NCI-H1694 (cell line): ENCODE results near the gene TBC1D20.

ENCODE experiments used
- DNase-seq: peaks from one replicate; lab custom pipeline; 2025; lab: John Stamatoyannopoulos, UW

The TBC1D20 gene

DNA sequence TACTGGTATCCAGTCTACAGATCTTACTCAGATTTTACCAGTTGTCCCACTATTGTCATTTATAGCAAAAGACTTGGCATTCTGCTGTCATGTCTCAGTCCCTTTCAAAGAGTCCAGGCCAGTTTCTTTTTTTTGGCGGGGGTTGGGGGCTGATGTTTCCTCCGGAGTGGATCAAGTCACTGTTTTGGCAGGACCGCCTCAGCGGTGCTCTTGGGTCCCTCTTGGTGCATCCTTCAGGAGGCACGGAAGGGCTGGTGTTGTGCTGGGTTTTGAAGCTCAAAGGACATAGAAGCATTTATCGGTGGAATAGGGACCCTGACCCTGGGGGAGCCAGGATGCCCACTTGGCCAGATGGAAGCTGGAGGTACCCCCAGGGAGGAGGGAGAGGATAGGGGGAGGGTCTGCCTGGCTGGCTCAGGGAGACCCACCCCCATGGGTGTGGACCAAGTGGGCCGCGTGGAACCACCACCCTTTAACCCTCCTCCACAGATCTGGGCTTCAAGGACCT is 43.4 kb downstream of the TBC1D20 start:
- no peak for DNase-seq

DNA sequence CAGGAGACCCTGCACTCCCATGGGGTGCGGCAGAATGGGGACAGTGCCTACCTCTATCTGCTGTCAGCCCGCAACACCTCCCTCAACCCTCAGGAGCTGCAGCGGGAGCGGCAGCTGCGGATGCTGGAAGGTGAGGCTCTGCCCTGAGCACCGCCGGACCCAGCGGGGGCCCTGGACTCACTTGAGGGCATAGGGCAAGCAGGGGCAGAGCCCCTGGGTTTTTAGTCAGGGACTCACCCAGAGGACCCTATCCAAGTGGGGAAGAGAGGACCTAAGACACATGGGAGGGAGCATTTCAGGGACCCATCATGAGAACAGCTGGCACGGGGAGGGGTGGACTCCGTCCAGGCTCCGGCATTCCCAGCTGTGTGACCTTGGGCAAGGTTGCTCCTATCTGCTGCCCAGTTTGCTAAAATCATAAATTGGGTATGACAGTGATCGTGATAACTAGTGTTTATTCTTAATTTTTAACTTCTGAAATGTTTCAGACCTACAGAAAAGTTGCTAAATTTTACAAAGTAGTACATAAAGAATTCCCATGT is 44.5 kb downstream of the TBC1D20 start:
- no peak for DNase-seq

DNA sequence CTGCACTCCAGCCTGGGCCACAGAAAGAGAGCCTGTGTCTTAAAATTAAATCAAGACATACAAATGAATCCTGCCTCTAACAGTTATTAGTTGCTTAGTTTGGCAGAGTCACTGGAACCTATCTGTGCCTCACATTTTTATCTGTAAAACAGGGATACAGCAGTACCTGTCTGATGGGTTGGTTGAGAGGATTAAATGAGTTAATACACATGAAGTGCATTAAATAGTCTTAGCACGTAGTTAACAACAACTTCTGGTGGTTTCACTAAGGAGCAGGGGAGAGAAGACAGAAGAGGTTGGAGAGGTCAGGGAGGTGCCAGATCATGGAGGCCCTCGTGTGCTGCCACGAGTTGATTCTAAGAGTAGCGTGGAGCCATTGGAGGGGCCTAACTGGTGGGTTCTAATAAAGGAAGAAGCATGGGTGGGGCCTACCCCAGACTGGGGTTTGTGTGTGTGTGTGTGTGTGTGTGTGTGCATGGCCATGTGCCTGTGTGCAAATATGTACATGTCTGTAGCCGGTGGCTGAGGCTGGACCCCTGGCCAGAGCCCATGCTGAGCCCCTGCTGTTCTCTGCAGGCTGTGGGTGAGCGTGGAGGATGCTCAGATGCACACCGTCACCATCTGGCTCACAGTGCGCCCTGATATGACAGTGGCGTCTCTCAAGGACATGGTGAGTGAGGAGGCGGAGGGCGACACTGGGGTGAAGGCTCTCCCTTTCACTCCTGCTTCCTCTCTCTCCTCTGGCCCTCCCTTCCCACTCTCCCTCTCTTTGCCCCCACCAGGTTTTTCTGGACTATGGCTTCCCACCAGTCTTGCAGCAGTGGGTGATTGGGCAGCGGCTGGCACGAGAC is 45.2 kb downstream of the TBC1D20 start:
- DNase-seq, result no peak

DNA sequence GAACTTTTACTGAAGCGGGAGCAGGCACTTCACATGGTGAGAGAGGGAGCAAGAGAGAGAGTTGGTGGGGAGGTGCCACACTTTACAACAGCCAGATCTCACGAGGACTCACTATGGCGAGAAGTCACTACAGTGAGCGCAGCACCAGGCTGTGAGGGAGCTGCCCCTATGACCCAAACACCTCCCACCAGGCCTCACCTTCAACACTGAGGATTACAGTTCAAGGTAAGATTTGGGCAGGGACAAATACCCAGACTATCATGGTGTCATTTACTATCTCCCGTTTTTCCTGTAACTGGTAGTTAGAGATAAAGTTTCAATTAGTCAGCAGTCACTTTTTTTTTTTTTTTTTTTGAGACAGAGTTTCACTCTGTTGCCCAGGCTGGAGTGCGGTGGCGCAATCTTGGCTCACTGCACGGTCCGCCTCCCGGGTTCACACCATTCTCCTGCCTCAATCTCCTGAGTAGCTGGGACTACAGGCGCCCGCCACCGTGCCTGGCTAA is 46.5 kb downstream of the TBC1D20 start:
- DNase-seq, result no peak

DNA sequence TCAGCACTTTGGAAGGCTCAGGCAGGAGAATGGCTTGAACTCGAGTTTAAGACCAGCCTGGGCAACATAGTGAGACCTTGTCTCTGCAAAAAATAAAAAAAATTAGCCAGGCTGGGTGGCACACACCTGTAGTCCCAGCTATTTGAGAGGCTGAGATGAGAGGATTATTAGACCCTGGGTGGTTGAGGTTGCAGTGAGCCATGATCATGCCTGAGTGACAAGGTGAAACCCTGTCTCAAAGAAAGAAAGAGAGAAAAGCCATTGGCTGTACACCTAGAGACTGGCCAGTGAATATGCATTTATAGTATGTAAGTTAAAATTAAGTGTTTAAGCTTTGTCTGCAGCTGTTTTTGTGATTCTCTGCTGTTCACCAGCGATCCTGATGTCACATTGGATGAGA is 48.2 kb downstream of the TBC1D20 start:
- no peak for DNase-seq

DNA sequence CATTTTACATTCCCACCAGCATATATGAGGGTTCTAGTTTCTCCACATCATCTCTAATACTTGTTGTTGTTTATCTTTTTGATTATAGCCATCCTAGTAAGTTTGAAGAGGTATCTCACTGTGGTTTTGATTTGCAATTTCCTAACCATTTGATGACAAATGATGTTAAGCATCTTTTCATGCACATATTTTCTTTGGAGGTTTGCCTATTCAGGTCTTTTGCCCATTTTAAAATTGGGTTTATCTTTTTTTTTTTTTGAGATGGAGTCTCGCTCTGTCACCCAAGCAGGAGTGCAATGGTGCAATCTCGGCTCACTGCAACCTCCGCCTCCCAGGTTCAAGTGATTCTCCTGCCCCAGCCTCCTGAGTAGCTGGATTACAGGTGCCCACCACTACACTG is 50.3 kb downstream of the TBC1D20 start:
- DNase-seq, result no peak

DNA sequence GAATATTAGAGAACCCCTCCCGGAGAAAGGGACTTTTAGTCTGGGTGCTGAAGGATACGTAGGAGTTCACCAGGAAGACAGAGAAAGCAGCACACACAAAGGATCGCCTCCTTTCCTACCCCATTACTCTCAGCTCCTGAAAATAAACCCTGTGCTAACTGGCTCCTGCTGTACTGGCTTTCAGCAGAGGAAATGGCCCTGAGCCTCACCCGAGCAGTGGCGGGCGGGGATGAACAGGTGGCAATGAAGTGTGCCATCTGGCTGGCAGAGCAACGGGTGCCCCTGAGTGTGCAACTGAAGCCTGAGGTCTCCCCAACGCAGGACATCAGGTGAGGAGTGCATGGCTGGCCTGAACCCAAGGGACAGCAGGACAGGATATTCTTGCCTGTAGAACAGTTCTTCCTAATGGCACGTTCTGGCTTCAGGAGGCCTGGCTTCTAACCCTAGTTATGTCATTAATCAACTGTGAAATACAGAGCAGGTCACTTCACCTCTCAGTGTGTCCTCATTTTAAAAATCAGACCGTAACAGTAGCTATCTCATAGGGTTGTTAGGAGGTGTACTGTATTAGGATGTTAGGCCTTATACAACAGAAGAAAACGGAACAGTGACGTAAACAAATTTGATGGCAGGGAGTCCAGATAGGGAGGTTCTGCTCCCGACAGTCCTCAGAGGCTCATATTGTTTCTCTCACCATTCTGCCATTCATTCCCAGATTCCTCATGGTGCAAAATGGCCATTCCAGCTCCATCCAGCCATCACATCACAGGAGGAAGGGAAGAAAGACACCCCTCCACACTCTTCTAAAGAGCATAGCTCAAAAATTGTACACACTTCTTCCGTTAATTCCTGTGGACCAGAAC is 52.4 kb downstream of the TBC1D20 start:
- DNase-seq, result peak; percentile 41

DNA sequence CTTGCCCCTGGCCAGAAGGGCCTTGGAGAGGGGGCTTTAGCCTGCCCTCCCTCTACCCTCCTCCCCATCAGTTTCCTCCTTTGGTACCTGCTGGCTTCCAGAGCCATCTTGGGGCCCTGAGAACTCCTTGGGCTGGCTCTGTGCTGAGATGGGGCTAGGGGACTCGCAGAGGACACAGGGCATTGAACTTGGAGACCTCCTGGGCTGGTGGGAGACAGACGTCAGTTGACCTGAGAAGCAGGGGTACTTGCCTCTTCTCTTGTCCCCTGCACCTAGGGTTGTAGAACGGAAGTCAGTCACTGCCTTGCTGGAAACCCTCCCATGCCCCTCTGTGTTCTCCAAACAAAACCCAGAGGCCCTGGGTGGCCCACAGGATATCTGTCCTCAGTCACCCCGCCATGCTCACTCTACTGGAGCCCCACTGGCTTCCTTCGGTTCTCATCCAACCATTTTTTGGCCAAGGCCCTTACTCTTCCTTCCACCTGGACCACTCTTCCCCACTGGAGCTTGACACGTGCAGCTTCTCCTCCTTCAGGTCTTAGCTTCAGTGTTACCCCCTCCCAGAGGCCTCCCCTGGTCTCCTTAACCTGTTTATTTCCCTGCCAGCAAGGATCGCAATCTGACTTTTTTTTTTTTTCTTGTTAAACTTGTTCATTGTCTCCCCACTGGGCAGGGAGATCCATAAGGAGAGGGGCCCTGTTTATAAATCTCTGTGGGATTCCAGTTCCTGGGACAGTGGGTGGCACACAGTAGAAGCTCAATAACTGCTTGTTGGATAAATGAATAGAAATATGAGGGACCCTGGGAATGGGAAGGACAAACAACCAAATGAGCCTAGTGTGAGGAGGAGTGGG is 53.3 kb downstream of the TBC1D20 start:
- DNase-seq, result no peak

DNA sequence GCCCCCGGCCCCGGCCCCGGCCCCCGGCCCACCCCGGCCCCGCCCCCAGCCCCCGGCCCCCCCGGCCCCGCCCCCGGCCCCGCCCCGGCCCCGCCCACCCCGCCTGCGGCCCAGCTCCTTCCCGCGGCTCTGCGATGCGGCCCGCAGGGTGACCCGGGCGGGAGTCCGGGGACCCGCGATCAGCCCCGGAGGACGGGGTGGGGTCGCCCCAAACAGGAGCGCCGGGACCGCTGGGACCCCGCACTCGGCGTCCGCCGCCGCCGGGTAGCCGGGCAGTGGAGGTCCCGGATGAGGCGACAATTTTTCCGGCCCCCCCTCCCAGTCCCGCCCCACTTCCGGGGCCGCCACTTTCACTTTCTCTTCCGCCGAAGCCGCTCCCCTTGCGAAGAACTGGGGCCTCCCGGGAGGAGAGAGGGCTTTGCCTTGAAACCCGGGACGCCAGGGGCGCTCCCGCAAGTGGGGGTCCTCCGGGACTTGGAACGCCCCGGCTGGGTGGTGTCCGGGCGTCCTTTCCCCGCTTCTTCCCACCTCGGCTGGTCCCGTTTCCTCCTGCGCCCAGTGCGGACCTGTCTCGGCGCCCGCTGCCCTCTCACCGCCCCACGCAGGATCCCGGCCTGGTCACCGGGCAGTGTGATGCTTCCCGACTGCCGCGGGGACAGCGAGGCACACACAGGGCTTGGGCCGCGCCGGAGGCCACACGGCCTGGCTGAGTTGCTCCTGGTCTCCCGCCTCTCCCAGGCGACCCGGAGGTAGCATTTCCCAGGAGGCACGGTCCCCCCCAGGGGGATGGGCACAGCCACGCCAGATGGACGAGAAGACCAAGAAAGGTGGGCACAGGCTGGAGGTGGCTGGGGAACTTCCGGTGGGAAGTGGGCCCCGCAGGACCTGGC is 54.1 kb downstream of the TBC1D20 start, which contains the start of gene RBCK1:
TSS of gene RBCK1 (plus strand) at position 347 of the 890 bp plus-strand sequence. CDS start at position 806, 459 bp downstream.
- DNase-seq, result peak; percentile 46

DNA sequence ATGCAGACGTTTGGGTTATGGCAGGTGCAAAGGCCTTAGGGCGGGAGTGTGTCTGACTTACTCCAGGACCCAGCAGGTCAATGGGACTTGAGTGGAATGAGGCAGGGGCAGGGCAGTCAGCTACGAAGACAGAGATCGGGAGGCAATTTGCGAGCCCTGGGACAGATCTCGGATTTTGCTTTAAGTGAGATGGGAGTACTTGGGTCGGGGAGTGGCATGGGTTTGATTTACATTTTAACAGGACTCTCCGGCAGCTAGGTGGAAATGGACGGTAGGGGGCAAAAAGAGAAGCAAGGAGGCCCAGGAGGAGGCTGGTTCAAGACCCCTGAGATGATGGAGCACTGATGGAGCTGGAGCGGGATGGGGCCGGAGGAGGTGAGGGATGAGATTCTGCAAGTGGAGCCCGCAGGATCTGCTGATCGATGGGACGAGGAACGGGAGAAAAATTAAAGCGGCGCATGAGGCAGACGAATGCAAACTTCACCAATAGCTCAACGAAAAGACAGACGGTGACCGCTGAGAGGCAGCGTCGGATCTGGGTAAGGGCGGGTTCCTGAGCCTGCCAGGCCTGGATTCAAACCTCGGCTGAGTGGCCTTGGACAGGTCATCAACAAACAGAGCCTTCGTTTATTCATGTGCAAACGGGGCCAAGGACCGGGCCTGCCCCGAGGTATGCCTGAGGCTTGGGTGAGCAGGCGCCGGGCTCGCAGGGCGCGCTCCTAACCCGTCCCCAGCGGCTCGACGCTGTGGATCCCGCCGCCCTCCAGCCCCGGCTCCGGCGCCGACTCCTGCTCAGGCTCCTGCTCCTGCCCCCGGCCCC is 55.0 kb downstream of the TBC1D20 start:
- peak; percentile 43 for DNase-seq

DNA sequence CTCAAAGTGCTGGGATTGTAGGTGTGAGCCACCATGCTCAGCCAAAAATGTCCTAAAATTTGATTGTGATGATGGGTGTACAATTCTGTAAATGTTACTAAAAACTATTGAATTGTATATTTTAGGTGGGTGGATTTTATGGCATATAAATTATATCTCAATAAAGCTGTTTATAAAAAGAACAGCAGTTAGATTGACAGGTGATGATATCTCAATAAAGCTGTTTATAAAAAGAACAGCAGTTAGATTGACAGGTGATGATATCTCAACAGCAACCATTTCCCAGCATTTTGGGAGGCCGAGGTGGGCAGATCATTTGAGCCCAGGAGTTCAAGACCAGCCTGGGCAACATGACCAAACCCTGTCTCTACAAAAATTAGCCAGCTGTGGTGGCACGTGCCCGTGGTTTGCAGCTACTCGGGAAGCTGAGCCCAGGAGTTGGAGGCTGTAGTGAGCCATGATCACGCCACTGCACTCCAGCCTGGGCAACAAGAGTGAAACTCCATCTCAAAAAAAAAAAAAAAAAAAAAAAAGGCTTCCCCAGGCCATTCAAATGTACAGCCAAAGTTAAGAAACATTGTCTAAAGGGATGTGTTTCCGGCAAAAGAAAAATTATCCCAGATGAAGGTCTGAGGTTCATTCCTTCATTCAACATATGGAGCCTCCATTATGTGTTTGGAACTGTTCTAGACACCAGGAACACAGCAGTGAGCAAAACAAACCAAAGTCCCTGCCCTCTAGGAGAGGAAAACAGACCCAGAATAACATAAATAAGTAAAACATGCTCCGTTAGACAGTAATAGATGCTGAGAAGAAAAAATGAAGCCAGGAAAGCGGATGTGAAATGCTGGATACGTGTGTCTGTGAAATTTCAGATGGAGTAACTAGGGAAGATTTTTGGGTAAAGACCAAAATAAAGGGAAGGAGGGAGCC is 55.9 kb downstream of the TBC1D20 start:
- DNase-seq, result no peak

DNA sequence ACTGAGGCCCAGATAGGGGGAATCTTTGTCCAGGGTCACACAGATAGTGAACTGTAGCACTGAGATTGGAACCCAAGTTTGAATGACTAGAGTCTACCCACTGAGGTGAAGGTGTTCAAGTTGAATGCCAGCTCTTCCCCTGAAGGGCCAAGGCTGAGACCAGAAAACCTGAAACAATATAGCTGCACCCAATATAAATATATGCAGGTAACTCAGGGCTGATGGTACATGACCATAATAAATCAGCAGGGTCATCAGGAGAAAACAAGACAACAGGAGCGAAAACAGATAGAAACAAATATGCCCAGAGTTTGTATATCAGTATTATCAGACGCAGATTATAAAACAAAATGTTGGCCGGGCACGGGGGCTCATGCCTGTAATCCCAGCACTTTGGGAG is 58.2 kb downstream of the TBC1D20 start:
- no peak for DNase-seq

DNA sequence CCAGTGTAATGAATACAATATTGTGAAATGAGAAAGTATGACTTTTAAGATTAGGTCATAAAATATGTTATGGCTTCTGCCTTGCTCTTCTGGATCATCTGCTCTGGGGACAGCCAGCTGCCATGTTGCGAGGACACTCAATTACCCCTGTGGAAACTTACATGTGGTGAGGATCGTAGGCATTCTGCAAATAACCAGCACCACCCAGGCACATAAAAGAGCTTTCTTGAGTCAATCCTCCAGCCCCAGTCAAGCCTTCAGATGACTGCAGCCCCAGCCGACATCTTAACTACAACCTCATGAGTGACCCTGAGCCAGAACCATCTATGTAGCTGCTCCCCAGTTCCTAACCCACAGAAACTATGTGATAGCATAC is 58.8 kb downstream of the TBC1D20 start:
- no peak for DNase-seq

DNA sequence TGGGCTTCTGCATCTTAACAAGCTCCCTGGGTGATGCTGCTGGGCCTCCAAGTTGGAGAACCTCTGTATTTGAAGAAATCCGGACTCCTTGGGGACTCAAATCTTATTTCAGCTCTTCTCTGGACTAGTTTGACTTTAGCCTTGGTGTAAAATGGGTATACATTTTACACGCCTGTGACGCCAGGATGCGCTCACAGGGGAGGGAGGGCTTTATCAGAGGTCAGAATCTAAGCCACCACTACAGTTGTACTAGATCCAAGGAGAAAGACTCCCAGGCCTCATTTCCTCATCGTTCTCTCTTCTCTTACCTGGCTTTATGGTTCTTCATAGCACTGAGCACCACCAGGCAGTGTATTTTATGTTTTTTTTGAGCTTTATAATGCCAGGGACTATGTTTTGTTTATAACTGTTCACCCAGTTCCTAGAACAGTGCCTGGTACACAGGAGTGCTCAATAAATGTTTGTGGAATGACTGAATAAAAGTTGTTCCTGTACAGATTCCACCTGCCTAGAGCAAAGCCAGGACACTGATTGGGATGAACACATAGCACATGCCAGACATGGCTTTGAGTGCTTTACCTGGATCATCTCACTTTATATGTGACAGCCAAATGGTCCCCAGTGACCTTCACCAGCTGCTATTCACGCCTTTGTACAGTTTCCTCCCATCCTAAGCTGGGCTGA is 59.3 kb downstream of the TBC1D20 start:
- DNase-seq, result no peak

DNA sequence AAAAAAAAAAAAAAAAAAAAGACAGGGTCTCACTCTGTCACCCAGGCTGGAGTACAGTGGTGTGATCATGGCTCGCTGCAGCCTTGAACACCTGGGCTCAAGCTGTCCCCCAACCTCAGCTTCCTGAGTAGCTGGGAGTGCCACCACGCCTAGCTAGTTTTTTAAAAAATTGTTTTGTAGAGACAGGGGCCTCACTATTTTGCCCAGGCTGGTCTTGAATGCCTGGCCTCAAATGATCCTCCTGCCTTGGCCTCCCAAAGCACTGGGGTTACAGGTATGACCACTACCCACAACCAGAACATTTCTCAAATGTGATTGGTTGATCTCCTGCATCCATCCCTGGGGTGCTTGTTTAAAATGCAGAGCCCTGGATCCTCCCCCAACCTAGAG is 59.8 kb downstream of the TBC1D20 start:
- DNase-seq, result no peak

DNA sequence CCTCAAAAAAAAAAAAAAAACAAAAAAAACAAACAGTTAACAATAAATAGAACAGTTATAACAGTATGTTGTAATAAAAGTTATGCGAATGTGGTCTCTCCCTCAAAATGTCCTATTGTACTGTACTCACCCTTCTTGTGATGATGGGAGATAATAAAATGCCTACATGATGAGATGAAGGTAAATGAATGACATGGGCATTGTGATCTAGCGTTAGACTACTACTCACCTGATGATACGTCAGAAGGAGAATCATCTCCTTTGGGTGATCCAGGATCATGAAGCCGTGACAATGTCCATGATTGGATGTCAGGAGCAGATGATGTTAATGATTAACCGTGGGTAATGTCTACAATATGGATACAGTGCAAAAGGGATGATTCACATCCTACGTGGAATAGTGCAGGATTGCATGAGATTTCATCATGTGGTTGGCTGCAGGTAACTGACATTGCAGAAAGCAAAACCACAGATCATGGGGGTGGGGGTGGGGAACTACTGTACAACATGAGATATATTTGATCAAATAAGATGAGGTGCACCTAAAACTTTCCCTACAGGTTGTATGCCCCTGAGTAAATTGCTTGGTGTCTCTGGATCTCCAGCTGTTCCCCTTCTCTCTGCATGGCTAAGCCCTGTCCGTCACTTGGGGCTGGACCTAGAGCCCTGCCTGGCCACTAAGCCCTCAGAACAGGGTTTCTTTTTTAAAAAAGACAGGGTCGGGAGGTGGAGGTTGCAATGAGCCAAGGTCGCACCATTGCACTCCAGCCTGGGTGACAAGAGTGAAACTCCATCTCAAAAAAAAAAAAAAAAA is 60.4 kb downstream of the TBC1D20 start:
- no peak for DNase-seq
